HAP-1 (cell line): Measurements from ENCODE around the gene AGFG1.

Experiments used
- DNase-seq, 2 experiments: peaks; one replicate each; pipeline ENCODE4 v3.0.0-alpha.2; 2016 to 2020; ENCODE audit warnings: low spot score in 2 of 2
- H3K27me3 ChIP-seq: fragments of 250-450 bp; sonication (Bioruptor Pico); 2 replicates; pipeline ENCODE4 v1.5.1; 2020; ENCODE audit warnings: low read depth, mild to moderate bottlenecking, moderate library complexity
- H3K36me3 ChIP-seq: fragments of 250-450 bp; sonication (Bioruptor Pico); replicated peaks from 2 replicates; pipeline ENCODE4 v1.5.1; 2020; ENCODE audit warnings: mild to moderate bottlenecking
- H3K4me1 ChIP-seq: fragments of 250-450 bp; sonication (Bioruptor Pico); 2 replicates; pipeline ENCODE4 v1.5.1; 2020; ENCODE audit warnings: mild to moderate bottlenecking
- H3K4me3 ChIP-seq: fragments of 250-450 bp; sonication (Bioruptor Pico); 2 replicates; pipeline ENCODE4 v1.5.1; 2020; ENCODE audit warnings: mild to moderate bottlenecking, moderate library complexity
- H3K9me3 ChIP-seq: fragments of 250-450 bp; sonication (Bioruptor Pico); 2 replicates; pipeline ENCODE4 v1.5.1; 2020; ENCODE audit warnings: mild to moderate bottlenecking, moderate library complexity
- in situ Hi-C: fragments of 300-500 bp; cut with MboI; formaldehyde crosslinking; loops from 3 replicates; pipeline ENCODE4 v1.14.3; 2020; ENCODE audit warnings: low sequenced_read_pairs, inconsistent platforms, mixed read lengths

AGFG1 gene

GRCh38 chr2:227488045-227488444, 16.1 kb downstream of the AGFG1 start:
- in situ Hi-C loops, result loop anchor here (25.0 kb wide), 1 partner anchor 274 kb away; no protein-coding TSS in a partner anchor
- H3K27me3 ChIP-seq, result no peaks in the 10 kb centered on the region
- DNase-seq, result no peak
- H3K9me3 ChIP-seq, result peaks cover 3% of the 10 kb centered on the region; the same call in 1 of the 2 replicates
- H3K36me3 ChIP-seq, result no peaks in the 10 kb centered on the region; the same call in 1 of the 2 replicates
- no peak overlapping the region for H3K4me3 ChIP-seq
- H3K4me1 ChIP-seq, result no peaks in the 10 kb centered on the region; the same call in 1 of the 2 replicates

GRCh38 chr2:227491386-227491785, 19.4 kb downstream of the AGFG1 start:
- Histone ChIP-seq H3K4me1 (no peaks in the 10 kb centered on the region; the same call in 1 of the 2 replicates), H3K9me3 (no peaks in the 10 kb centered on the region), H3K36me3 (peaks cover 3% of the 10 kb centered on the region; the same call in 1 of the 2 replicates), H3K4me3 (no peak overlapping the region), H3K27me3 (no peaks in the 10 kb centered on the region)
- DNase-seq, result no peak
- in situ Hi-C loops, result loop anchor here (25.0 kb wide), 1 partner anchor 271 kb away; no protein-coding TSS in a partner anchor

- H3K36me3 ChIP-seq, result peaks cover 3% of the 10 kb centered on the region; the same call in 1 of the 2 replicates
- H3K4me3 ChIP-seq, result no peak overlapping the region
- H3K9me3 ChIP-seq, result no peaks in the 10 kb centered on the region
- peaks cover 7% of the 10 kb centered on the region for H3K4me1 ChIP-seq
- DNase-seq, result no peak
- H3K27me3 ChIP-seq, result no peaks in the 10 kb centered on the region
- in situ Hi-C loops, result loop anchor here (25.0 kb wide), 1 partner anchor 269 kb away; no protein-coding TSS in a partner anchor
These were observed 21.6 kb downstream of the AGFG1 start for GRCh38 chr2:227493524-227493923.

GRCh38 chr2:227497158-227497557, 25.2 kb downstream of the AGFG1 start:
- Histone ChIP-seq H3K36me3 (peaks cover 5% of the 10 kb centered on the region; the same call in 1 of the 2 replicates), H3K4me3 (no peak overlapping the region), H3K27me3 (no peaks in the 10 kb centered on the region), H3K4me1 (peaks cover 7% of the 10 kb centered on the region), H3K9me3 (no peaks in the 10 kb centered on the region)
- in situ Hi-C loops, result loop anchor here (25.0 kb wide), 1 partner anchor 265 kb away; no protein-coding TSS in a partner anchor
- DNase-seq, result no peak

- in situ Hi-C loops, result loop anchor here (25.0 kb wide), 1 partner anchor 263 kb away; no protein-coding TSS in a partner anchor
These were observed 27.8 kb downstream of the AGFG1 start for GRCh38 chr2:227499627-227500300.

GRCh38 chr2:227500301-227500630, 28.3 kb downstream of the AGFG1 start:
- no peaks in the 10 kb centered on the region for H3K27me3 ChIP-seq
- H3K36me3 ChIP-seq, result 0 out of 2 replicates have a peak, but pooled peaks cover 5% of the 10 kb centered on the region
- H3K9me3 ChIP-seq, result no peaks in the 10 kb centered on the region
- no peak for DNase-seq
- in situ Hi-C loops, result no loop called here
- H3K4me1 ChIP-seq, result peaks cover 7% of the 10 kb centered on the region
- no peak overlapping the region for H3K4me3 ChIP-seq

More at GRCh38 chr2:227499627-227500300, 27.8 kb downstream of the AGFG1 start:
- Histone ChIP-seq H3K27me3 (no peaks in the 10 kb centered on the region), H3K9me3 (no peaks in the 10 kb centered on the region), H3K4me3 (no peak overlapping the region), H3K36me3 (0 out of 2 replicates have a peak, but pooled peaks cover 5% of the 10 kb centered on the region), H3K4me1 (peaks cover 7% of the 10 kb centered on the region)
- no peak for DNase-seq

- H3K4me1 ChIP-seq, result peaks cover 10% of the 10 kb centered on the region
- no peak for DNase-seq
These were observed 31.8 kb downstream of the AGFG1 start for GRCh38 chr2:227503433-227504406.

GRCh38 chr2:227504700-227505099, 32.7 kb downstream of the AGFG1 start:
- DNase-seq, result no peak
- H3K4me1 ChIP-seq, result peaks cover 17% of the 10 kb centered on the region
- no peak overlapping the region for H3K4me3 ChIP-seq
- in situ Hi-C loops, result no loop called here
- H3K9me3 ChIP-seq, result no peaks in the 10 kb centered on the region
- H3K36me3 ChIP-seq, result 0 out of 2 replicates have a peak, but pooled peaks cover 3% of the 10 kb centered on the region
- H3K27me3 ChIP-seq, result no peaks in the 10 kb centered on the region

More at GRCh38 chr2:227503433-227504406, 31.8 kb downstream of the AGFG1 start:
- H3K4me3 ChIP-seq, result no peak overlapping the region
- H3K9me3 ChIP-seq, result no peaks in the 10 kb centered on the region
- 0 out of 2 replicates have a peak, but pooled peaks cover 3% of the 10 kb centered on the region for H3K36me3 ChIP-seq
- in situ Hi-C loops, result no loop called here
- no peaks in the 10 kb centered on the region for H3K27me3 ChIP-seq

- Histone ChIP-seq H3K9me3 (no peaks in the 10 kb centered on the region), H3K27me3 (no peaks in the 10 kb centered on the region), H3K4me3 (no peak overlapping the region), H3K4me1 (peaks cover 31% of the 10 kb centered on the region), H3K36me3 (no peaks in the 10 kb centered on the region)
- DNase-seq, result no peak
- in situ Hi-C loops, result no loop called here
These were observed 34.5 kb downstream of the AGFG1 start for GRCh38 chr2:227506456-227506855.

GRCh38 chr2:227507963-227508362, 36.0 kb downstream of the AGFG1 start:
- H3K4me1 ChIP-seq, result peaks cover 39% of the 10 kb centered on the region
- in situ Hi-C loops, result no loop called here
- H3K36me3 ChIP-seq, result no peaks in the 10 kb centered on the region
- no peak overlapping the region for H3K4me3 ChIP-seq
- H3K9me3 ChIP-seq, result no peaks in the 10 kb centered on the region
- DNase-seq, result peak; percentile 22 to 61
- no peaks in the 10 kb centered on the region for H3K27me3 ChIP-seq

- Histone ChIP-seq H3K27me3 (no peaks in the 10 kb centered on the region), H3K4me1 (peaks cover 39% of the 10 kb centered on the region), H3K36me3 (no peaks in the 10 kb centered on the region), H3K4me3 (no peak overlapping the region), H3K9me3 (no peaks in the 10 kb centered on the region)
- no peak for DNase-seq
- in situ Hi-C loops, result no loop called here
These were observed 37.1 kb downstream of the AGFG1 start for GRCh38 chr2:227509076-227509475.

GRCh38 chr2:227509824-227510619, 38.1 kb downstream of the AGFG1 start:
- peaks cover 39% of the 10 kb centered on the region for H3K4me1 ChIP-seq
- in situ Hi-C loops, result no loop called here
- H3K9me3 ChIP-seq, result no peaks in the 10 kb centered on the region
- H3K27me3 ChIP-seq, result no peaks in the 10 kb centered on the region
- DNase-seq, result peak; percentile 24 to 41
- no peak overlapping the region for H3K4me3 ChIP-seq
- no peaks in the 10 kb centered on the region for H3K36me3 ChIP-seq

- H3K4me1 ChIP-seq, result peaks cover 39% of the 10 kb centered on the region
- no peaks in the 10 kb centered on the region for H3K9me3 ChIP-seq
- H3K4me3 ChIP-seq, result no peak overlapping the region
- in situ Hi-C loops, result no loop called here
- H3K27me3 ChIP-seq, result no peaks in the 10 kb centered on the region
- no peak for DNase-seq
- no peaks in the 10 kb centered on the region for H3K36me3 ChIP-seq
These were observed 38.6 kb downstream of the AGFG1 start for GRCh38 chr2:227510620-227510958.
